HG03342 (cell line): ENCODE measurements around the gene MDFIC.
A peak's percentile ranks its signal among the peaks of the same experiment; 100 is the strongest.

Experiments
- ATAC-seq: cut with Tn5 transposase; IDR thresholded peaks from one replicate; pipeline ENCODE4 v1.9.1; 2021; ENCODE audit warnings: mild to moderate bottlenecking, moderate library complexity; ENCODE audit not compliant: unreplicated experiment

MDFIC gene

GRCh38 chr7:115032715-115033703, 111.1 kb downstream of the MDFIC start:
- ATAC-seq, result no peak

GRCh38 chr7:115033917-115034459, 112.1 kb downstream of the MDFIC start:
- ATAC-seq, result no peak

GRCh38 chr7:115034515-115034914, 112.6 kb downstream of the MDFIC start:
- ATAC-seq, result no peak

GRCh38 chr7:115037128-115037802, 115.4 kb downstream of the MDFIC start:
- ATAC-seq, result peak; percentile 50

- no peak for ATAC-seq
Observed at GRCh38 chr7:115038158-115038557, 116.3 kb downstream of the MDFIC start.

GRCh38 chr7:115040057-115040456, 118.2 kb downstream of the MDFIC start:
- ATAC-seq, result no peak

- ATAC-seq, result no peak
Observed at GRCh38 chr7:115040495-115040894, 118.6 kb downstream of the MDFIC start.

GRCh38 chr7:115042596-115042995, 120.7 kb downstream of the MDFIC start:
- ATAC-seq, result no peak

- ATAC-seq, result no peak
Observed at GRCh38 chr7:115043605-115044004, 121.7 kb downstream of the MDFIC start.

- ATAC-seq, result no peak
Observed at GRCh38 chr7:115044224-115044623, 122.3 kb downstream of the MDFIC start.

- no peak for ATAC-seq
Observed at GRCh38 chr7:115047958-115048720, 126.2 kb downstream of the MDFIC start.

GRCh38 chr7:115052706-115053105, 130.8 kb downstream of the MDFIC start:
- no peak for ATAC-seq

GRCh38 chr7:115054478-115055065, 132.7 kb downstream of the MDFIC start:
- no peak for ATAC-seq

- no peak for ATAC-seq
Observed at GRCh38 chr7:115056019-115056418, 134.1 kb downstream of the MDFIC start.

GRCh38 chr7:115058726-115059125, 136.8 kb downstream of the MDFIC start:
- no peak for ATAC-seq

GRCh38 chr7:115059321-115059720, 137.4 kb downstream of the MDFIC start:
- no peak for ATAC-seq

GRCh38 chr7:115060095-115060870, 138.4 kb downstream of the MDFIC start:
- ATAC-seq, result peak; percentile 56

GRCh38 chr7:115066050-115066449, 144.2 kb downstream of the MDFIC start:
- ATAC-seq, result peak; percentile 69

GRCh38 chr7:115066634-115067033, 144.7 kb downstream of the MDFIC start:
- peak; percentile 52 for ATAC-seq

GRCh38 chr7:115068220-115068619, 146.3 kb downstream of the MDFIC start:
- ATAC-seq, result no peak
